Measurements from ENCODE around the gene IL36G.

Gene IL36G

GRCh38 chr2:112967023-112967422 lies 10.8 kb upstream of the IL36G start:
- H3K4me3 ChIP-seq (ENCODE audit: low read length in 2 of 2) = no peak overlapping the region
- H3K27me3 ChIP-seq (ENCODE audit: control insufficient read depth in 2 of 2, insufficient read depth in 2 of 2, low read length in 2 of 2) = no peaks in the 10 kb centered on the region
- no peaks in the 10 kb centered on the region for H3K36me3 ChIP-seq (ENCODE audit: control insufficient read depth in 2 of 2, insufficient read depth in 2 of 2, low read length in 2 of 2)
- H3K9me3 ChIP-seq (ENCODE audit: control insufficient read depth in 2 of 2, low read length in 2 of 2) = no peaks in the 10 kb centered on the region
- no peaks in the 10 kb centered on the region for H3K4me1 ChIP-seq (ENCODE audit: control insufficient read depth in 2 of 2, insufficient read depth in 2 of 2, low read length in 2 of 2)
- H3K27ac ChIP-seq (ENCODE audit: low read depth in 2 of 2, low read length in 2 of 2) = no peak overlapping the region
- H3K9ac ChIP-seq (ENCODE audit: low read depth in 1 of 2, low read length in 2 of 2) = no peak overlapping the region

GRCh38 chr2:112972423-112973086 lies 5.3 kb upstream of the IL36G start:
- H3K36me3 ChIP-seq (ENCODE audit: control insufficient read depth in 2 of 2, insufficient read depth in 2 of 2, low read length in 2 of 2) = no peaks in the 10 kb centered on the region
- H3K27ac ChIP-seq (ENCODE audit: low read depth in 2 of 2, low read length in 2 of 2) = no peak overlapping the region
- H3K27me3 ChIP-seq (ENCODE audit: control insufficient read depth in 2 of 2, insufficient read depth in 2 of 2, low read length in 2 of 2) = no peaks in the 10 kb centered on the region

GRCh38 chr2:112973156-112973555 lies 4.7 kb upstream of the IL36G start:
- Histone ChIP-seq H3K36me3 (ENCODE audit: control insufficient read depth in 2 of 2, insufficient read depth in 2 of 2, low read length in 2 of 2) (no peaks in the 10 kb centered on the region), H3K9ac (ENCODE audit: low read depth in 1 of 2, low read length in 2 of 2) (no peak overlapping the region), H3K9me3 (ENCODE audit: control insufficient read depth in 2 of 2, low read length in 2 of 2) (no peaks in the 10 kb centered on the region), H3K4me1 (ENCODE audit: control insufficient read depth in 2 of 2, insufficient read depth in 2 of 2, low read length in 2 of 2) (no peaks in the 10 kb centered on the region), H3K27ac (ENCODE audit: low read depth in 2 of 2, low read length in 2 of 2) (no peak overlapping the region), H3K27me3 (ENCODE audit: control insufficient read depth in 2 of 2, insufficient read depth in 2 of 2, low read length in 2 of 2) (no peaks in the 10 kb centered on the region), H3K4me3 (ENCODE audit: low read length in 2 of 2) (no peak overlapping the region)

More at GRCh38 chr2:112972423-112973086, 5.3 kb upstream of the IL36G start:
- H3K9ac ChIP-seq (ENCODE audit: low read depth in 1 of 2, low read length in 2 of 2) = no peak overlapping the region
- no peaks in the 10 kb centered on the region for H3K4me1 ChIP-seq (ENCODE audit: control insufficient read depth in 2 of 2, insufficient read depth in 2 of 2, low read length in 2 of 2)
- no peak overlapping the region for H3K4me3 ChIP-seq (ENCODE audit: low read length in 2 of 2)
- no peaks in the 10 kb centered on the region for H3K9me3 ChIP-seq (ENCODE audit: control insufficient read depth in 2 of 2, low read length in 2 of 2)

- H3K36me3 ChIP-seq (ENCODE audit: control insufficient read depth in 2 of 2, insufficient read depth in 2 of 2, low read length in 2 of 2) = no peaks in the 10 kb centered on the region
- H3K4me1 ChIP-seq (ENCODE audit: control insufficient read depth in 2 of 2, insufficient read depth in 2 of 2, low read length in 2 of 2) = no peaks in the 10 kb centered on the region
- H3K27ac ChIP-seq (ENCODE audit: low read depth in 2 of 2, low read length in 2 of 2) = no peak overlapping the region
- no peak overlapping the region for H3K4me3 ChIP-seq (ENCODE audit: low read length in 2 of 2)
- no peak overlapping the region for H3K9ac ChIP-seq (ENCODE audit: low read depth in 1 of 2, low read length in 2 of 2)
- H3K27me3 ChIP-seq (ENCODE audit: control insufficient read depth in 2 of 2, insufficient read depth in 2 of 2, low read length in 2 of 2) = no peaks in the 10 kb centered on the region
- no peaks in the 10 kb centered on the region for H3K9me3 ChIP-seq (ENCODE audit: control insufficient read depth in 2 of 2, low read length in 2 of 2)
These were observed 1.9 kb downstream of the IL36G start for GRCh38 chr2:112979731-112980130.

GRCh38 chr2:112980537-112980936 lies 2.7 kb downstream of the IL36G start:
- no peak overlapping the region for H3K4me3 ChIP-seq (ENCODE audit: low read length in 2 of 2)
- no peak overlapping the region for H3K27ac ChIP-seq (ENCODE audit: low read depth in 2 of 2, low read length in 2 of 2)
- no peaks in the 10 kb centered on the region for H3K27me3 ChIP-seq (ENCODE audit: control insufficient read depth in 2 of 2, insufficient read depth in 2 of 2, low read length in 2 of 2)
- H3K36me3 ChIP-seq (ENCODE audit: control insufficient read depth in 2 of 2, insufficient read depth in 2 of 2, low read length in 2 of 2) = no peaks in the 10 kb centered on the region
- H3K4me1 ChIP-seq (ENCODE audit: control insufficient read depth in 2 of 2, insufficient read depth in 2 of 2, low read length in 2 of 2) = no peaks in the 10 kb centered on the region
- no peak overlapping the region for H3K9ac ChIP-seq (ENCODE audit: low read depth in 1 of 2, low read length in 2 of 2)
- H3K9me3 ChIP-seq (ENCODE audit: control insufficient read depth in 2 of 2, low read length in 2 of 2) = no peaks in the 10 kb centered on the region

- Histone ChIP-seq H3K27ac (ENCODE audit: low read depth in 2 of 2, low read length in 2 of 2) (no peak overlapping the region), H3K27me3 (ENCODE audit: control insufficient read depth in 2 of 2, insufficient read depth in 2 of 2, low read length in 2 of 2) (no peaks in the 10 kb centered on the region), H3K36me3 (ENCODE audit: control insufficient read depth in 2 of 2, insufficient read depth in 2 of 2, low read length in 2 of 2) (no peaks in the 10 kb centered on the region), H3K9me3 (ENCODE audit: control insufficient read depth in 2 of 2, low read length in 2 of 2) (peaks cover 0 to 2% of the 10 kb centered on the region in 2 donors), H3K4me1 (ENCODE audit: control insufficient read depth in 2 of 2, insufficient read depth in 2 of 2, low read length in 2 of 2) (no peaks in the 10 kb centered on the region), H3K4me3 (ENCODE audit: low read length in 2 of 2) (no peak overlapping the region), H3K9ac (ENCODE audit: low read depth in 1 of 2, low read length in 2 of 2) (no peak overlapping the region)
These were observed 7.3 kb downstream of the IL36G start for GRCh38 chr2:112985090-112985489.

GRCh38 chr2:112989611-112990010 lies 11.8 kb downstream of the IL36G start:
- Histone ChIP-seq H3K36me3 (ENCODE audit: control insufficient read depth in 2 of 2, insufficient read depth in 2 of 2, low read length in 2 of 2) (no peaks in the 10 kb centered on the region), H3K9me3 (ENCODE audit: control insufficient read depth in 2 of 2, low read length in 2 of 2) (peaks cover 0 to 5% of the 10 kb centered on the region in 2 donors), H3K4me1 (ENCODE audit: control insufficient read depth in 2 of 2, insufficient read depth in 2 of 2, low read length in 2 of 2) (no peaks in the 10 kb centered on the region), H3K27ac (ENCODE audit: low read depth in 2 of 2, low read length in 2 of 2) (no peak overlapping the region), H3K4me3 (ENCODE audit: low read length in 2 of 2) (no peak overlapping the region), H3K9ac (ENCODE audit: low read depth in 1 of 2, low read length in 2 of 2) (no peak overlapping the region), H3K27me3 (ENCODE audit: control insufficient read depth in 2 of 2, insufficient read depth in 2 of 2, low read length in 2 of 2) (no peaks in the 10 kb centered on the region)

GRCh38 chr2:112993831-112994230 lies 16.0 kb downstream of the IL36G start:
- Histone ChIP-seq H3K9me3 (ENCODE audit: control insufficient read depth in 2 of 2, low read length in 2 of 2) (peaks cover 0 to 3% of the 10 kb centered on the region in 2 donors), H3K4me1 (ENCODE audit: control insufficient read depth in 2 of 2, insufficient read depth in 2 of 2, low read length in 2 of 2) (no peaks in the 10 kb centered on the region), H3K27ac (ENCODE audit: low read depth in 2 of 2, low read length in 2 of 2) (no peak overlapping the region), H3K27me3 (ENCODE audit: control insufficient read depth in 2 of 2, insufficient read depth in 2 of 2, low read length in 2 of 2) (no peaks in the 10 kb centered on the region), H3K9ac (ENCODE audit: low read depth in 1 of 2, low read length in 2 of 2) (no peak overlapping the region), H3K36me3 (ENCODE audit: control insufficient read depth in 2 of 2, insufficient read depth in 2 of 2, low read length in 2 of 2) (no peaks in the 10 kb centered on the region), H3K4me3 (ENCODE audit: low read length in 2 of 2) (no peak overlapping the region)

GRCh38 chr2:112994648-112995047 lies 16.8 kb downstream of the IL36G start:
- Histone ChIP-seq H3K27me3 (ENCODE audit: control insufficient read depth in 2 of 2, insufficient read depth in 2 of 2, low read length in 2 of 2) (no peaks in the 10 kb centered on the region), H3K4me1 (ENCODE audit: control insufficient read depth in 2 of 2, insufficient read depth in 2 of 2, low read length in 2 of 2) (no peaks in the 10 kb centered on the region), H3K36me3 (ENCODE audit: control insufficient read depth in 2 of 2, insufficient read depth in 2 of 2, low read length in 2 of 2) (no peaks in the 10 kb centered on the region), H3K27ac (ENCODE audit: low read depth in 2 of 2, low read length in 2 of 2) (no peak overlapping the region), H3K4me3 (ENCODE audit: low read length in 2 of 2) (no peak overlapping the region), H3K9ac (ENCODE audit: low read depth in 1 of 2, low read length in 2 of 2) (no peak overlapping the region), H3K9me3 (ENCODE audit: control insufficient read depth in 2 of 2, low read length in 2 of 2) (peaks cover 0 to 4% of the 10 kb centered on the region in 2 donors)

GRCh38 chr2:112995346-112995920 lies 17.6 kb downstream of the IL36G start:
- no peaks in the 10 kb centered on the region for H3K4me1 ChIP-seq (ENCODE audit: control insufficient read depth in 2 of 2, insufficient read depth in 2 of 2, low read length in 2 of 2)
- H3K9ac ChIP-seq (ENCODE audit: low read depth in 1 of 2, low read length in 2 of 2) = no peak overlapping the region
- H3K27me3 ChIP-seq (ENCODE audit: control insufficient read depth in 2 of 2, insufficient read depth in 2 of 2, low read length in 2 of 2) = no peaks in the 10 kb centered on the region
- no peaks in the 10 kb centered on the region for H3K36me3 ChIP-seq (ENCODE audit: control insufficient read depth in 2 of 2, insufficient read depth in 2 of 2, low read length in 2 of 2)
- peaks cover 3 to 10% of the 10 kb centered on the region in 2 donors for H3K9me3 ChIP-seq (ENCODE audit: control insufficient read depth in 2 of 2, low read length in 2 of 2)
- no peak overlapping the region for H3K4me3 ChIP-seq (ENCODE audit: low read length in 2 of 2)
- no peak overlapping the region for H3K27ac ChIP-seq (ENCODE audit: low read depth in 2 of 2, low read length in 2 of 2)

Data from mucosa of rectum (tissue), 2 donors.